Type B pancreatic cell (in vitro differentiated cells): ENCODE results near the gene MUS81. TPM values are rescaled to one million over a fixed set of nuclear protein-coding genes. Genes with fewer than 3 reads are reported as not detected.

Experiments used
- DNase-seq: peaks from one replicate; pipeline ENCODE4 v3.0.0; 2021; ENCODE audit warnings: mixed read lengths; ENCODE audit not compliant: unreplicated experiment; ENCODE audit errors: extremely low spot score
- H3K27ac Mint-ChIP-seq: 2 replicates; pipeline ENCODE4 v1.8.0; 2021; ENCODE audit warnings: mild to moderate bottlenecking, mixed read lengths
- H3K27me3 Mint-ChIP-seq: 2 replicates; pipeline ENCODE4 v1.8.0; 2021; ENCODE audit warnings: mixed read lengths
- H3K36me3 Mint-ChIP-seq: 2 replicates; pipeline ENCODE4 v1.8.0; 2021; ENCODE audit warnings: mixed read lengths
- H3K4me1 Mint-ChIP-seq: one replicate; pipeline ENCODE4 v1.8.0; 2021; ENCODE audit warnings: mixed read lengths; ENCODE audit not compliant: unreplicated experiment
- H3K4me3 Mint-ChIP-seq: 2 replicates; pipeline ENCODE4 v1.8.0; 2021; ENCODE audit warnings: mild to moderate bottlenecking, mixed read lengths
- H3K9me3 Mint-ChIP-seq: 2 replicates; pipeline ENCODE4 v1.8.0; 2021; ENCODE audit warnings: mixed read lengths
- CTCF ChIP-seq: fragments of 200-600 bp; sonication (generic); conservative IDR thresholded peaks from 2 replicates; pipeline ENCODE4 v1.5.0; 2021; ENCODE audit warnings: antibody characterized with exemption, mild to moderate bottlenecking
- total RNA-seq: library from RNA; stranded (reverse); gene quantifications from 2 replicates; pipeline ENCODE4 v1.2.1, GENCODE V29; 2021; ENCODE audit warnings: low replicate concordance

Gene MUS81
- total RNA-seq, 1 donor from 2014 or later = 67.9 TPM

- H3K27me3 Mint-ChIP-seq = no peaks in the 10 kb centered on the region
- peaks cover 30% of the 10 kb centered on the region for H3K4me1 Mint-ChIP-seq
- H3K27ac Mint-ChIP-seq = peak overlapping the region; percentile 97
- H3K36me3 Mint-ChIP-seq = peaks cover 27% of the 10 kb centered on the region
- peak overlapping the region; percentile 90 for H3K4me3 Mint-ChIP-seq
- no peak for DNase-seq
- no peak for TF ChIP-seq CTCF
- no peaks in the 10 kb centered on the region for H3K9me3 Mint-ChIP-seq
Measured at GRCh38 chr11:65858681-65859087, 1.5 kb upstream of the MUS81 start.

GRCh38 chr11:65859095-65859811 lies 980 bp upstream of the MUS81 start:
- H3K27ac Mint-ChIP-seq = peak overlapping the region; percentile 97
- peaks cover 22% of the 10 kb centered on the region for H3K36me3 Mint-ChIP-seq
- peak; percentile 98 for DNase-seq
- peaks cover 30% of the 10 kb centered on the region for H3K4me1 Mint-ChIP-seq
- peak; percentile 31 for TF ChIP-seq CTCF
- H3K27me3 Mint-ChIP-seq = no peaks in the 10 kb centered on the region
- H3K4me3 Mint-ChIP-seq = peak overlapping the region; percentile 90
- no peaks in the 10 kb centered on the region for H3K9me3 Mint-ChIP-seq

- Mint-ChIP-seq H3K4me3 (peak overlapping the region; percentile 90), H3K36me3 (peaks cover 16% of the 10 kb centered on the region), H3K27ac (peak overlapping the region; percentile 97), H3K27me3 (no peaks in the 10 kb centered on the region), H3K4me1 (peaks cover 24% of the 10 kb centered on the region), H3K9me3 (no peaks in the 10 kb centered on the region)
- DNase-seq = no peak
- TF ChIP-seq CTCF = no peak
Measured at GRCh38 chr11:65859812-65860277, 388 bp upstream of the MUS81 start.

GRCh38 chr11:65861165-65861505 lies 902 bp downstream of the MUS81 start:
- Mint-ChIP-seq H3K4me3 (peak overlapping the region; percentile 90), H3K4me1 (peaks cover 21% of the 10 kb centered on the region)
- no peak for TF ChIP-seq CTCF

GRCh38 chr11:65861533-65862183 lies 1.4 kb downstream of the MUS81 start:
- Mint-ChIP-seq H3K27ac (peak overlapping the region; percentile 97), H3K4me1 (peaks cover 16% of the 10 kb centered on the region), H3K4me3 (peak overlapping the region; percentile 90), H3K36me3 (peaks cover 7% of the 10 kb centered on the region), H3K9me3 (no peaks in the 10 kb centered on the region), H3K27me3 (no peaks in the 10 kb centered on the region)
- DNase-seq = no peak
- TF ChIP-seq CTCF = no peak

More at GRCh38 chr11:65861165-65861505, 902 bp downstream of the MUS81 start:
- peaks cover 12% of the 10 kb centered on the region for H3K36me3 Mint-ChIP-seq
- no peaks in the 10 kb centered on the region for H3K9me3 Mint-ChIP-seq
- H3K27me3 Mint-ChIP-seq = no peaks in the 10 kb centered on the region
- DNase-seq = no peak
- H3K27ac Mint-ChIP-seq = peak overlapping the region; percentile 97
